GM12872 (cell line): Measurements from ENCODE around the gene KDM5C.

Experiments
- TF ChIP-seq, protein P1 (sequence below): IDR thresholded peaks from 3 replicates; pipeline ENCODE4 v1.5.1; 2011; ENCODE audit warnings: low read depth, mild to moderate bottlenecking, low read length, moderate library complexity; ENCODE audit not compliant: insufficient read depth

Gene KDM5C

DNA sequence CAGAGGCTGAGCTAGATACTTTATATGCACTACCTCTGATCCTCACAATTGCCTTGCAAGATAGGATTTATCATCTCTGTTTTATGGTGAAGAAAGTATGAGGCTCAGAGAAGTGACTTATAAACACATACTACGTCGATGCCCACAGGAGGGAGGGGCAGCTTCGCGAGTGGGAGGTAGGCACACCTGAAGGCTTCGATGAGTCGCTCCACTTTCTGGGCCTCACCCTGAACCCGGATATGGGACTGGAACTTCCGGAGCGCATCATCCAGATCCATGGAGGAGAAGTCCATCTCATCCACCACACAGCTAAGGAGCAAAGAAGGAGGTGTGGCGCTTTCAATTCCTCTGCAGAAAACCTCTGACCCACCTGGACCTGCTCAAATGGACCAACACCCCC, 22.9 kb upstream of the KDM5C start:
- TF ChIP-seq, protein P1, sequence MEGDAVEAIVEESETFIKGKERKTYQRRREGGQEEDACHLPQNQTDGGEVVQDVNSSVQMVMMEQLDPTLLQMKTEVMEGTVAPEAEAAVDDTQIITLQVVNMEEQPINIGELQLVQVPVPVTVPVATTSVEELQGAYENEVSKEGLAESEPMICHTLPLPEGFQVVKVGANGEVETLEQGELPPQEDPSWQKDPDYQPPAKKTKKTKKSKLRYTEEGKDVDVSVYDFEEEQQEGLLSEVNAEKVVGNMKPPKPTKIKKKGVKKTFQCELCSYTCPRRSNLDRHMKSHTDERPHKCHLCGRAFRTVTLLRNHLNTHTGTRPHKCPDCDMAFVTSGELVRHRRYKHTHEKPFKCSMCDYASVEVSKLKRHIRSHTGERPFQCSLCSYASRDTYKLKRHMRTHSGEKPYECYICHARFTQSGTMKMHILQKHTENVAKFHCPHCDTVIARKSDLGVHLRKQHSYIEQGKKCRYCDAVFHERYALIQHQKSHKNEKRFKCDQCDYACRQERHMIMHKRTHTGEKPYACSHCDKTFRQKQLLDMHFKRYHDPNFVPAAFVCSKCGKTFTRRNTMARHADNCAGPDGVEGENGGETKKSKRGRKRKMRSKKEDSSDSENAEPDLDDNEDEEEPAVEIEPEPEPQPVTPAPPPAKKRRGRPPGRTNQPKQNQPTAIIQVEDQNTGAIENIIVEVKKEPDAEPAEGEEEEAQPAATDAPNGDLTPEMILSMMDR = no peak

- TF ChIP-seq, protein P1 = no peak
These were observed 21.2 kb upstream of the KDM5C start for GRCh38 chrX:53246231-53246630.

DNA sequence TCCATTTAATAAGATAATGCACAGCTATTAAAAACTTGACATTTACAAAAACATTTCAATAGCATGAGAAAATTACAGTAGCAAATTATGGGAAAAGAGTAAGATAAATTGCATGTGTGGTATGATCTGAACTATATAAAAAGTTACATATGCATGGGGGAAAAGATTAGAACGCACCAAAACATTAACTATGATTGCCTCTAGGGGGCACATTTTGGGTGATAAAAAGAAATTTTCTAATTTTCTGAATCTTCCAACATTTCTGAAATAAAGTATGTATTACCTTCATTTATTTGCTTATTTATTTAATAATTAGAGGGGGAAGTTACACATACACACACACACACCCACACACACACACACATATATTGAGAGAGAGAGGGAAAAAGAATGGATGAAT, 19.6 kb upstream of the KDM5C start:
- TF ChIP-seq, protein P1 = 0 out of 3 replicates have a peak, but pooled peaks have one; percentile 10

GRCh38 chrX:53242310-53242709, 17.3 kb upstream of the KDM5C start:
- TF ChIP-seq, protein P1 = no peak

- TF ChIP-seq, protein P1 = no peak
These were observed 16.6 kb upstream of the KDM5C start for GRCh38 chrX:53241558-53241957.

GRCh38 chrX:53239474-53239873, 14.5 kb upstream of the KDM5C start:
- TF ChIP-seq, protein P1 = peak; percentile 31; the same call in 1 of the 3 replicates

- TF ChIP-seq, protein P1 = no peak
These were observed 12.0 kb upstream of the KDM5C start for GRCh38 chrX:53237056-53237455.
